ENCODE data around the gene CARD6.
"Not testable (repeated sequence)": the region's sequence is repeated elsewhere in the genome, so short reads cannot be mapped to it uniquely, and the experiment has no call there.

The CARD6 gene

DNA sequence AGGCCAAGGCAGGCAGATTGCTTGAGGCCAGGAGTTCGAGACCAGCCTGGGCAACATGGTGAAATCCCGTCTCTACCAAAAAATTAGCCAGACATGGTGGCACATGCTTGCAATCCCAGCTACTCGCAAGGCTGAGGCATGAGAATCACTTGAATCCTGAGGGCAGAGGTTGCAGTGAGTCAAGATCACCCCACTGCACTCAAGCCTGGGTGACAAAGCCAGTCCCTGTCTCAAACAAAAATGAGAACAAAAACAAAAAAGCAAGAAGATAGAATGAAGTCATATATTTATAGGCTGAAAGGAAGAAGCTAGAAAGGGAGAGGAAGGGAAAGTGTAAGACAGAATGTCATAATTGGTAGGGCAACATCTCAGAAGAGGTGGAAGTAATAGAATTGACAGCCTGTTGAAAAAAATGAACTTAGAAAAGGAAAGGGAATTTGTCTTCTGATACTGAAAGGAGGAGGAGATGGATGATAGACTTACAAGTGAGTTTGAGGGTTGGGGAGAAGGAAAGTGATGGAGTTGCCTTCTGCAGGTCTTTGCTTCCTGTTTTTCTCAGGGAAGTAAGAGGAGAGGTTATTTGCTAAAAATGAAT is 32.2 kb downstream of the CARD6 start:
- DNase-seq, result no peak

DNA sequence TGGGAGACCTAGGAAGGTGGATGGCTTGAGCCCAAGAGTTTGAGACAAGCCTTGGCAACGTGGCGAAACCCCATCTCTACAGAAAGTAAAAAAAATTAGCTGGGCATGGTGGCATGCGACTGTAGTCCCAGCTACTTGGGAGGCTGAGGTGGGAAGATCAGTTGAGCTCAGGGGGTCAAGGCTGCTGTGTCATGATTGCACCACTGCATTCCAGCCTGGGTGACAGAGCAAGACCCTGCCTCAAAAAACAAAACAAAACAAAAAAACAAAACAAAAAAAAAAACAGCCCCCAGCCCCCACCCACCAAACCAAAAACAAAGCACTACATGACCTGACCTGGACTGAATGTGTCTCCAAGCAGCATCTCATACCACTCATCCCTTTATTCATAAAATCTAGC is 34.8 kb downstream of the CARD6 start:
- no peak for DNase-seq

DNA sequence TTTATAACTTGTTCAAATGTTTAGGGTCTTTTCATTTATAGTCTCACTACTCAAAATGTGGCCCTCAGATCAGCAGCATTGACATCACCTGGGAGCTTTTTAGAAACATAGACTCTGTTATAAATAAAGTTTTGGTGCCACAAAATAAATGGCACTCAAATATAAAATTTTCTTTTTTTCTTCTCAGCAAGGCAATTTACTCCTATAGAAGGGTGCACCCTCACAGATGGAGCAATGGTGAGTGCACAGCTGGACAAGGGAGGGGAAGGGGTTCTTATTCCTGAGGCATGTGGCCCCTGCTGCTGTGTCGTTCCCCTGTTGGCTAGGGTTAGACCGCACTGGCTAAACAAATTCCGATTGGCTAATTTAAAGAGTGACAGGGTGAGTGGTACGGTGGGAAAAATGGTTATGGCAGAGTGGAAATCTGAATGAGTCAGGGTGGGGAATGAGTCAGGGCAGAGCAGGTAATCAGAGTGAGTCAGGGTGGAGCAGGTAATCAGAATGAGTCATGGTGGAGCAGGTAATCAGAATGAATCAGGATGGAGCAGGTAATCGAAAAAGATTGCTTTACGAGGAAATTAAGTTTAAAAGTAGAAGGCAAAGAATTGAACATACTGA is 36.3 kb downstream of the CARD6 start:
- no peak for DNase-seq

DNA sequence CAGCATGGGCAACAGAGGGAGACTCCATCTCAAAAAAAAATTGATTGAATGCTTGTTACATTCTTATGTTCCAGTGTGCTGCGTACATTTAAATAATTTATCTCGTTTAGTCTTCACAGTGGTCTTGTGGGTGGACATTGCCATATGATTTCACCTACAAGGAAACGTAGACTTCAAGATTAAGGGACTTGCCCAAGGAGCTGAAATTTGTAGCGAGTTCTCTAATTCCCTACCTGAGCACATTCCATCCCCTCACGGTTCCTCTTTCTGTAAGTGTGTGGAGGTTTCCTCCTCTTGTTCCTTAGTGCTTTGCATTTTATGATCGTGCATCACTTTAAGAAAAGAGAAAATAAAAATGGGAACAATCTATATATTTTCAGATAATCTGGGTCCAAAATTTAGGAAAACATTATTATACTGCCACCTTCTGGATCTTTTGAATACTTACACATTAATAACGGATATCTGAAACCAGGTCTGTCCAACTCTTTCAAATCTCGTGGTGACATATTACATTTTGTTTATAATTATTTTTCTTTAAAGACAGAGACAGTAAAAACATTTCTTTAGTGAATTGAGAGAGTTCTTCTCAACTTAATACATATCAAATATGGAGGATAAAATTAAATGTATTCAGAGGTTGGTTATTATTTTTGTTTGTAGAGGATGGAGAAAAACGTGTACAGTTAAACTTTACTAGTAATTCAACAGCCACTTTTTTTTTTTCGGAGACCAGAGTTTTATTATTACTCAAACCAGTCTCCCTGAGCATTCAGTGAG is 38.2 kb downstream of the CARD6 start:
- peak; percentile 16 for DNase-seq

DNA sequence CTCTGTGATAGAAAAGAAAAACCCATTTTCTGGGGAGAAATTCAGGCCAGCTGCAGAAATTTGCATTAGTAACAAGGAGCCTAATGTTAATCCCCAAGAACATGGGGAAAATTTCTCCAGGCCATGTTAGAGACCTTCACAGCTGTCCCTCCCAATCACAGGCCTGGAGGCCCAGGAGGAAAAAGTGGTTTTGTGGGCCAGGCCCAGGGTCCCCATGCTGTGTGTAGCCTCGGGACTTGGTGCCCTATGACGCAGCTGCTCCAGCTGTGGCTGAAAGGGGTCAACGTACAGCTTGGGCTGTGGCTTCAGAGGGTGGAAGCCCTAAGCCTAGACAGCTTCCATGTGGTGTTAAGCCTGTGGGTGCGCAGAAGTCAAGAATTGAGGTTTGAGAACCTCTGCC is 41.1 kb downstream of the CARD6 start:
- DNase-seq, result no peak

DNA sequence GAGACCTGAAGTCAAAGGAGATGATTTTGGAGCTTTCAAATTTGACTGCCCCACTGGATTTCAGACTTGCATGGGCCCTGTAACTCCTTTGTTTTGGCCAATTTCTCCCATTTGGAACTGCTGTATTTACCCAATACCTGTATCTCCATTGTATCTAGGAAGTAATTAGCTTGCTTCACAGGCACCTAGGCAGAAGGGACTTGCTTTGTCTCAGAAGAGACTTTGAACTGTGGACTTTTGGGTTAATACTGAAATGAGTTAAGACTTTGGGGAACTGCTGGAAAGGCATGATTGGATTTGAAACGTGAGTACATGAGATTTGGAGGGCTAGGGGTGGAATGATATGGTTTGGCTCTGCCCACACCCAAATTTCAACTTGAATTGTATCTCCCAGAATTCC is 41.9 kb downstream of the CARD6 start:
- not testable (repeated sequence) for DNase-seq

DNA sequence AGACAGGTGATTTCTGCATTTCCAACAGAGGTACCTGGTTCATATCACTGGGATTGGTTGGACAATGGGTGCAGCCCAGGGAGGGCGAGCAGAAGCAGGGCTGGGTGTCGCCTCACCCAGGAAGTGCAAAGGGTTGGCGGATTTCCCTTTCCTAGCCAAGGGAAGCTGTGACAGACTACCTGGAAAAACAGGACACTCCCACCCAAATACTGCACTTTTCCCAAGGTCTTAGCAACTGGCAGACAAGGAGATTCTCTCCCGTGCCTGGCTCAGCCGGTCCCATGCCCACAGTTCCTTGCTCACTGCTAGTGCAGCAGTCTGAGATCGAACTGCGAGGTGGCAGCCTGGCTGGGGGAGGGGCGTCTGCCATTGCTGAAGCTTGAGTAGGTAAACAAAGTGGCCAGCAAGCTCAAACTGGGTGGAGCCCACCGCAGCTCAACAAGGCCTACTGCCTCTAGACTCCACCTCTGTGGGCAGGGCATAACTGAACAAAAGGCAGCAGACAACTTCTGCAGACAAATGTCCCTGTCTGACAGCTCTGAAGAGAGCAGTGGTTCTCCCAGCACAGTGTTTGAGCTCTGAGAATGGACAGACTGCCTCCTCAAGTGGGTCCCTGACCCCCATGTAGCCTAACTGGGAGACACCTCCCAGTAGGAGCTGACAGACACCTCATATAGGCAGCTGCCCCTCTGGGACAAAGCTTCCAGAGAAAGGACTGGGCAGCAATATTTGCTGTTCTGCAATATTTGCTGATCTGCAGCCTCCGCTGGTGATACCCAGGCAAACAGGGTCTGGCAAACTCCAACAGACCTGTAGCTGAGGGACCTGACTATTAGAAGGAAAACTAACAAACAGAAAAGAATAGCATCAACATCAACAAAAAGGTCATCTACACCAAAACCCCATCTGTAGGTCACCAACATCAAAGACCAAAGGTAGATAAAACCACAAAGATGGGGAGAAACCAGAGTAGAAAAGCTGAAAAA is 54.6 kb downstream of the CARD6 start:
- not testable (repeated sequence) for DNase-seq

DNA sequence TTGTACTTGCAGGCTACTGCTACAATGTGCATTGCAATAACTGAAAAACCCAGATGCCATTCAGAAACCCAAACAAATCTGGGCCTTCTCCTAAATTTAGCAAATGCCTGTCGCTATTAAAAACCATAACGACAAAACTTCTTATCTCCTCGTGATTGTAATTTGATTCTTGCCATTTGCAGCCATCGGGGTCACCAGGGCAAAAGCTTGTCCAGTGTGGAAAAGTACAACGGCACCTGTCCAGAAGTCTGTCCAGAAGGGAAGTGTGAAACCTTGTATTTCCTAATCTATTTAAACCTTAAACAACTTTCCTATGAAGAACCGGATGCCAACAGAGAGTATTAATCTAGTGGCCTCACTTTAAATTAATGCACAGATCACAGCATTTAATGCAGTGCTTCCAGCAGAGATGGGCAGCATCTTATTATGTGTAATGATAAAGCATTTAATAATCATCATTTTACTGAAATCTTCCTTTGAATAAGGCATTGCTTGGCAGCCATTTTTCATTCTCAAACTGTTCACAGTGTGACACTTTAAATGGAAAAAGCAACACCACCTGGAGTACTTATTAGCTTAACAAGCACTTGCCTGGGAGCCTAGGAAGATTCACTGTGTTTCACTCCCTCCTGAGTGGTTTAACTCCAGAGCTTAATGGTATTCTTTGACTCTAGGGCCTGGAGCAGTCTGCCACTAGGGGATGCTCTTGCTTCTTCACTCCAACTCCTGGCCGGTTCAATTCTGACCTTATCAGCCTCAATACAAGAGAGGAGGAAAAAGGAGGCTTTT is 63.2 kb downstream of the CARD6 start:
- DNase-seq, result peak; percentile 21

DNA sequence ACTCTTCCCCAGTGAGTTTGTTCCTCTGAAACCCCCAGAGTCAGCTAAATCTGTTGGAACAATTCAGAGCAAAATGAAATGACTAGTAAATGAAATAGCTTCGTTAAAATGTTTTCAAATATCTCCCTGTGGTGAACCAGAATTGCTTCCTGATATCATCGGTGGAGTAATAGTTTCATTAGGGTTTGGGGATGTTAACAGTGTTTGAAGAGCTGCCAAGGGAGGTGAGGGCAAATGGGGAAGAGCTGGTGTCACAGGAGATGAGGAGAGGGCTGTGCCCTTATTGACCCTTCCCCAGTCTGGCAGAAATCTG is 63.8 kb downstream of the CARD6 start:
- no peak for DNase-seq

DNA sequence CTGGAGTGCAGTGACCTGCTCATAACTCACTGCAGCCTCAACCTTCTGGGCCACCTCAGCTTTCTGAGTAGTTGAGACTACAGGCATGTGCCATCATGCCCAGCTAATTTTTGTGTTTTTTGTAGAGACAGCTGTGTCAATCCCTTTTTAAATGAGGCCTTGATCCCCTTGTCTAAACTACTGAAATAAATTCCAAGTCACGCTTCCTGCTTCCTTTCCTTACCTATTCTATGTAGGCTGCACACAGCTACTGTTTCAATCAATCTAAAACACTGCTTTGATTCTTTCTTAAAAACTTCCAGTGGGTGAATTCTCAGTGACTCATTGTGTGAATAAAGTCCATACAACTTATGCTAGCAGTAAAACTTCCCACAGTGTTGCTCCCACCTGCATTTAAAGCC is 65.2 kb downstream of the CARD6 start:
- DNase-seq, result no peak

DNA sequence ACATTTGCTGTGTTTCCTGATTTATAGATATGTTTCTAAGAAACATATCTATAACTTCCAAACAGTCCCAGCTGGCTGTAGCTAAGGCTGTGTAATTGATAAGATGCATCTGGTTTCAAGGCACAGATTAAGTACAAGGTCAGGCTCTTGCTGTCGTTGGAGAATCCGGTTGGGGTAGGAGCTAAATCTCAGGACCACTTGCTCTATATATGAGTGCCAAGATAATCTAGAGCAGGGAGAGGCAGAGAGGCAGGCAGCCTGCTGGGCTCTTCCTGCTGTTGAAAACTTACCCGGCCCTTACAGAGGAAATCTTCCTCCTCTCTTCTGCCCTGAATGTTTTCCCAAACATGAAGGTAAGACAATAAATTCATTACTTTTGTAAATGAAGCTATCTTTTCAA is 68.1 kb downstream of the CARD6 start, which contains the start of gene C7:
Gene C7 (plus strand): TSS at position 234 of the 400 bp plus-strand sequence. CDS start 114 bp downstream, at position 348.
- no peak for DNase-seq

DNA sequence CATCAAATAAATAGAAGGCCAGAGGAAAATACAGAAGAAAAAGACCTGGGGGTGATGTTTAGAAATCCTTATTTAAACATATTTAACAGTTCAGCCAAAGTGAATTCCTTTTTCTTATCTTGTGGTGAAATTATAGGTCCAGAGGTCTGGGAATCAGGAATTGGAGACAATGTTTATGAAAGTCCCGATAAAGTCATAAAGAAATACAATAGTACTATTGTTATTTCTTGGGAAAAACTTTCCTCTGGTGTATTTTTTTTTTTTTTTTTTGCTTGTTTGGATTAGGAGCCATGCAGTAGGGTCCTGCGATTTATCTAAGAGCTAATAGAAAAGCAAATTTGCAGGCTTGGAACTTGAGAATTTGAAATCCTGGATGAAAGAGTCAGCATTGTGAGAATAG is 68.6 kb downstream of the CARD6 start:
- no peak for DNase-seq
